Hepatocyte (in vitro differentiated cells): ENCODE measurements around the gene CCDC85C. TPM values are rescaled to one million over a fixed set of nuclear protein-coding genes. Genes with fewer than 3 reads are reported as not detected.

Source experiments
- DNase-seq: peaks from one replicate; pipeline ENCODE4 v3.0.0-alpha.2; 2016; ENCODE audit warnings: low spot score
- H2AFZ ChIP-seq: fragments of 200-600 bp; sonication (generic); 2 replicates; pipeline ENCODE4 v1.6.0; 2016; ENCODE audit warnings: antibody characterized with exemption, mild to moderate bottlenecking
- H3K27ac ChIP-seq: fragments of 200-600 bp; sonication (generic); 2 replicates; pipeline ENCODE4 v1.5.1; 2016; ENCODE audit warnings: mild to moderate bottlenecking
- H3K27me3 ChIP-seq: fragments of 200-600 bp; sonication (generic); 2 replicates; pipeline ENCODE4 v1.6.1; 2016
- H3K36me3 ChIP-seq: fragments of 200-600 bp; sonication (generic); replicated peaks from 2 replicates; pipeline ENCODE4 v1.5.1; 2016; ENCODE audit warnings: low read depth; ENCODE audit not compliant: insufficient read depth
- H3K4me1 ChIP-seq: fragments of 200-600 bp; sonication (generic); 2 replicates; pipeline ENCODE4 v1.5.1; 2016; ENCODE audit warnings: mild to moderate bottlenecking, moderate library complexity; ENCODE audit not compliant: insufficient read depth
- H3K4me2 ChIP-seq: fragments of 200-600 bp; sonication (generic); 2 replicates; pipeline ENCODE4 v1.6.0; 2016
- H3K4me3 ChIP-seq: fragments of 200-600 bp; sonication (generic); 2 replicates; pipeline ENCODE4 v1.5.1; 2016; ENCODE audit warnings: mild to moderate bottlenecking
- H3K79me2 ChIP-seq: fragments of 200-600 bp; sonication (generic); 2 replicates; pipeline ENCODE4 v1.6.0; 2017; ENCODE audit warnings: mild to moderate bottlenecking
- H3K9me2 ChIP-seq: fragments of 200-600 bp; sonication (generic); replicated peaks from 2 replicates; pipeline ENCODE4 v1.6.0; 2017; ENCODE audit warnings: mild to moderate bottlenecking; ENCODE audit not compliant: insufficient read depth
- H3K9me3 ChIP-seq: fragments of 200-600 bp; sonication (generic); 2 replicates; pipeline ENCODE4 v1.5.1; 2016; ENCODE audit warnings: low read depth, mild to moderate bottlenecking
- H4K20me1 ChIP-seq: fragments of 200-600 bp; sonication (generic); 2 replicates; pipeline ENCODE4 v1.6.0; 2016; ENCODE audit warnings: mild to moderate bottlenecking; ENCODE audit not compliant: insufficient read depth, poor library complexity, severe bottlenecking
- CTCF ChIP-seq: fragments of 200-600 bp; sonication (generic); IDR thresholded peaks from 2 replicates; pipeline ENCODE4 v1.5.1; 2016; ENCODE audit warnings: antibody characterized with exemption, mild to moderate bottlenecking; ENCODE audit not compliant: poor library complexity
- EZH2 ChIP-seq: fragments of 200-600 bp; sonication (generic); IDR thresholded peaks from 2 replicates; pipeline ENCODE4 v1.6.1; 2016; ENCODE audit warnings: antibody characterized with exemption, mild to moderate bottlenecking, borderline replicate concordance
- EZH2phosphoT487 ChIP-seq: fragments of 200-600 bp; sonication (generic); IDR thresholded peaks from one replicate; pipeline ENCODE4 v1.6.1; 2018; ENCODE audit warnings: antibody characterized with exemption, mild to moderate bottlenecking, low read depth, moderate library complexity; ENCODE audit not compliant: unreplicated experiment, severe bottlenecking
- WGBS: methylation state at CpG from one replicate; pipeline ENCODE4 v1.1.6; 2016; ENCODE audit warnings: low lambda C conversion rate; ENCODE audit errors: missing lambda C conversion rate; 5-methylcytosine and 5-hydroxymethylcytosine counted together
- polyA plus RNA-seq: library from polyadenylated mRNA; unstranded; fragments of >200 nt; fragmentation: Nextera tagmentation; extraction: Ambion mirVana; gene quantifications from 2 replicates; pipeline ENCODE4 v1.2.1, GENCODE V29; 2016
- total RNA-seq: library from RNA; depleted of rRNA; stranded (reverse); fragments of >200 nt; gene quantifications from 2 replicates; pipeline ENCODE4 v1.2.3, GENCODE V29; 2014

The CCDC85C gene
- total and polyA plus RNA-seq, 2 experiments from 2014 or later, result 37.8 to 47.2 TPM

- H3K36me3 ChIP-seq, result no peaks in the 10 kb centered on the region
- no peaks in the 10 kb centered on the region for H3K9me2 ChIP-seq
- TF ChIP-seq EZH2phosphoT487, result no peak
- no peak for TF ChIP-seq CTCF
- no peak for TF ChIP-seq EZH2
- no peak for DNase-seq
- no peak overlapping the region for H3K4me2 ChIP-seq
- H3K4me1 ChIP-seq, result peaks cover 5% of the 10 kb centered on the region
- H2AFZ ChIP-seq, result no peak overlapping the region
- no peak overlapping the region for H3K27ac ChIP-seq
- no peak overlapping the region for H3K4me3 ChIP-seq
- 59% methylated on average over 6 of the region's 6 CpGs for whole genome bisulfite sequencing
- H3K9me3 ChIP-seq, result no peaks in the 10 kb centered on the region
- H3K79me2 ChIP-seq, result no peaks in the 10 kb centered on the region
- no peaks in the 10 kb centered on the region for H3K27me3 ChIP-seq
- no peaks in the 10 kb centered on the region for H4K20me1 ChIP-seq
These were observed 17.9 kb upstream of the CCDC85C start for GRCh38 chr14:99621948-99622347.

DNA sequence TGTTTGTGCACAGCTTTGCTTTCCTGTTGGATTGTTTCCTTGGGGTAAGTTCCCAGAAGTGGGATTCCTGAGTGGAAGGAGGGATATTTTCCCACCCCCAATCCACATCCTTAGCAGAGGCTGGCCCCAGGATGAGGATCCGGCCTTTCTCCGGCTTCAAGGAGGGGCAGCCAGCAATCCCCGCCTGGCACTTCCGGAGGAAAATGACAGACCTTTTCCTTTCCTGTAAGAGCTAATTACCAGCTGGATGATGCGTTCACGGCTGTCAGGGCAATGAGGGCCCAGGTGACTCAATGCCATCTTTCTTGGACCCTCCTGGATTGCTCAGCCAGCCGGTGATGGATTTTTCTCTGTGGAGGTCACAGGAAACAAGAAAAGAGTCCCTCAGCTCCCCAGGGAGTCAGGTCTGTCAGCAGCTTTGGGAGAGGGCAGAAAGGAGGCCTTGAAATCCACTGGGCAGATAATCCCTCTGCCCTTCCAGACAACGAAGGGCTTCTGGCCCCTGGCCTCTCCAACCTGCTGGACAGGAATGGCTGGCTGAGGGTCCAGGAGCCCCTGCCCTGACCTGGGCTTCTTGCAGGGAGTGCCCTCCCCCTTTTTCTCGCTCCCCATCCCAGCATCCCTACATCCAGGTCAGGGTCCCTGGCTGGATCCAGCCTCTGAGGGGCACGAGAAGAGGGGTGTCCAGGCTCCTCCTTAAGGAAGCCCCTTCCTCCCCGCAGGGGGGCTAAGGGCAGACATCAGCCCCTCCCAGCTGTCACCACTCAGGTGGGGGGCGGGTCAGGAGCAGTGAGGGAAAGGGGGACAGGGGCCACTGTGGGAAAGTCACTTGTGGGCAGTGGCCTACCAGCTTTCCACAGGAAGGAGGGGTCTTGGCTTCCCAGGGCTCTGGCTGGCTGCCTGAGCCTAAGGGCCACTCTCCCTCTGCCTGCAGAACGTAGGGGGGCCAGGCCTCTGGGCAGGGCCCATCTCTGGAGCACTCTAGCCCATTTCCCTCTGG, 16.1 kb upstream of the CCDC85C start:
- Histone ChIP-seq H3K4me2 (no peak overlapping the region), H3K9me3 (no peaks in the 10 kb centered on the region), H4K20me1 (no peaks in the 10 kb centered on the region), H3K27me3 (no peaks in the 10 kb centered on the region), H3K4me3 (no peak overlapping the region), H2AFZ (no peak overlapping the region), H3K4me1 (peaks cover 9% of the 10 kb centered on the region), H3K27ac (no peak overlapping the region), H3K9me2 (no peaks in the 10 kb centered on the region), H3K36me3 (no peaks in the 10 kb centered on the region), H3K79me2 (no peaks in the 10 kb centered on the region)
- DNase-seq, result no peak
- 72% methylated on average over 13 of the region's 13 CpGs for WGBS
- TF ChIP-seq EZH2phosphoT487, result no peak
- no peak for TF ChIP-seq CTCF
- no peak for TF ChIP-seq EZH2

GRCh38 chr14:99616832-99617800, 13.1 kb upstream of the CCDC85C start:
- Histone ChIP-seq H3K79me2 (no peaks in the 10 kb centered on the region), H3K9me2 (no peaks in the 10 kb centered on the region), H4K20me1 (no peaks in the 10 kb centered on the region), H2AFZ (no peak overlapping the region), H3K27ac (peak overlapping the region; percentile 11), H3K9me3 (no peaks in the 10 kb centered on the region), H3K4me3 (no peak overlapping the region), H3K4me2 (no peak overlapping the region), H3K36me3 (no peaks in the 10 kb centered on the region), H3K27me3 (no peaks in the 10 kb centered on the region), H3K4me1 (peaks cover 16% of the 10 kb centered on the region)
- no peak for DNase-seq
- 71% methylated on average over 16 of the region's 16 CpGs for WGBS
- TF ChIP-seq EZH2phosphoT487, result no peak
- no peak for TF ChIP-seq EZH2
